HG02678 (cell line): ENCODE data around the gene PPP1R14B.
A peak's percentile ranks its signal among the peaks of the same experiment; 100 is the strongest.

Experiments
- ATAC-seq: cut with Tn5 transposase; IDR thresholded peaks from one replicate; pipeline ENCODE4 v1.9.1; 2021; ENCODE audit warnings: mild to moderate bottlenecking, moderate library complexity; ENCODE audit not compliant: unreplicated experiment

Gene PPP1R14B

GRCh38 chr11:64283092-64283491 lies 36.3 kb upstream of the PPP1R14B start:
- ATAC-seq, result no peak

- ATAC-seq, result no peak
These were observed 35.4 kb upstream of the PPP1R14B start for GRCh38 chr11:64281957-64282770.

- ATAC-seq, result no peak
These were observed 31.9 kb upstream of the PPP1R14B start for GRCh38 chr11:64278576-64279190.

- ATAC-seq, result no peak
These were observed 30.1 kb upstream of the PPP1R14B start for GRCh38 chr11:64276653-64277431.

- ATAC-seq, result no peak
These were observed 29.1 kb upstream of the PPP1R14B start for GRCh38 chr11:64275841-64276240.

GRCh38 chr11:64275031-64275800 lies 28.5 kb upstream of the PPP1R14B start:
- ATAC-seq, result no peak

GRCh38 chr11:64269540-64270220 lies 22.9 kb upstream of the PPP1R14B start:
- peak; percentile 73 for ATAC-seq

- ATAC-seq, result peak; percentile 6
These were observed 22.3 kb upstream of the PPP1R14B start for GRCh38 chr11:64268893-64269539.

GRCh38 chr11:64268025-64268892 lies 21.5 kb upstream of the PPP1R14B start:
- ATAC-seq, result no peak

- ATAC-seq, result no peak
These were observed 20.6 kb upstream of the PPP1R14B start for GRCh38 chr11:64267207-64267945.

GRCh38 chr11:64266339-64266738 lies 19.6 kb upstream of the PPP1R14B start:
- ATAC-seq, result no peak

GRCh38 chr11:64265176-64266160 lies 18.7 kb upstream of the PPP1R14B start:
- ATAC-seq, result no peak

- ATAC-seq, result no peak
These were observed 17.7 kb upstream of the PPP1R14B start for GRCh38 chr11:64264371-64264852.

GRCh38 chr11:64263947-64264317 lies 17.2 kb upstream of the PPP1R14B start:
- no peak for ATAC-seq

GRCh38 chr11:64263021-64263946 lies 16.5 kb upstream of the PPP1R14B start:
- no peak for ATAC-seq
